Gastroesophageal sphincter (tissue), 3 donors: ENCODE data around the gene ME1.

Source experiments
- POLR2A ChIP-seq, 2 donors: fragments of 450-650 bp; IDR thresholded peaks; one replicate each; pipeline ENCODE4 v1.6.1; 2017; ENCODE audit warnings: antibody characterized with exemption in 2 of 2, mild to moderate bottlenecking in 2 of 2, moderate library complexity in 1 of 2
- POLR2AphosphoS5 ChIP-seq: sonication (generic); formaldehyde crosslinking; IDR thresholded peaks from one replicate; pipeline ENCODE4 v1.6.1; 2017; ENCODE audit warnings: antibody characterized with exemption
- TF ChIP-seq, protein P1 (sequence below), 4 experiments: fragments of 200-600 bp in 2 of 4; fragments of 450-650 bp in 2 of 4; sonication (generic) in 1 of 4; IDR thresholded peaks; one replicate each; pipeline ENCODE4 v1.5.1; 2017 to 2019; ENCODE audit warnings: antibody characterized with exemption in 4 of 4, mild to moderate bottlenecking in 2 of 4, moderate library complexity in 2 of 4

GRCh38 chr6:83185096-83185495, 245.8 kb downstream of the ME1 start:
- TF ChIP-seq POLR2A (IDR thresholded peaks at IDR 0.05), result no peak
- no peak for TF ChIP-seq POLR2AphosphoS5
- TF ChIP-seq, protein P1, sequence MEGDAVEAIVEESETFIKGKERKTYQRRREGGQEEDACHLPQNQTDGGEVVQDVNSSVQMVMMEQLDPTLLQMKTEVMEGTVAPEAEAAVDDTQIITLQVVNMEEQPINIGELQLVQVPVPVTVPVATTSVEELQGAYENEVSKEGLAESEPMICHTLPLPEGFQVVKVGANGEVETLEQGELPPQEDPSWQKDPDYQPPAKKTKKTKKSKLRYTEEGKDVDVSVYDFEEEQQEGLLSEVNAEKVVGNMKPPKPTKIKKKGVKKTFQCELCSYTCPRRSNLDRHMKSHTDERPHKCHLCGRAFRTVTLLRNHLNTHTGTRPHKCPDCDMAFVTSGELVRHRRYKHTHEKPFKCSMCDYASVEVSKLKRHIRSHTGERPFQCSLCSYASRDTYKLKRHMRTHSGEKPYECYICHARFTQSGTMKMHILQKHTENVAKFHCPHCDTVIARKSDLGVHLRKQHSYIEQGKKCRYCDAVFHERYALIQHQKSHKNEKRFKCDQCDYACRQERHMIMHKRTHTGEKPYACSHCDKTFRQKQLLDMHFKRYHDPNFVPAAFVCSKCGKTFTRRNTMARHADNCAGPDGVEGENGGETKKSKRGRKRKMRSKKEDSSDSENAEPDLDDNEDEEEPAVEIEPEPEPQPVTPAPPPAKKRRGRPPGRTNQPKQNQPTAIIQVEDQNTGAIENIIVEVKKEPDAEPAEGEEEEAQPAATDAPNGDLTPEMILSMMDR (IDR thresholded peaks at IDR 0.05), result no peak
